HCT116 (cell line): Measurements from ENCODE around the gene PAPOLB. TPM values are rescaled to one million over a fixed set of nuclear protein-coding genes. Genes with fewer than 3 reads are reported as not detected.

ENCODE experiments used
- ATAC-seq: fragments of 200-7000 bp; cut with Tn5 transposase; 2 replicates; pipeline ENCODE4 v1.9.1; 2020; ENCODE audit warnings: mild to moderate bottlenecking, moderate library complexity
- BruUV-seq: library from RNA; stranded (reverse); fragments of 400-500 nt; replicated peaks from 2 replicates; lab custom pipeline; 2021; lab: Mats Ljungman, UMichigan
- CTCF ChIA-PET: fragments of 300-600 bp; sonication (Branson Sonifier 250); formaldehyde crosslinking; loops from one replicate; lab custom pipeline; 2021; ENCODE audit warnings: antibody characterized with exemption; lab: Charles Lee
- POLR2A ChIA-PET: fragments of 300-600, 350-600 bp; sonication (Branson Sonifier 250); formaldehyde crosslinking; loops from one replicate; lab custom pipeline; 2021; ENCODE audit warnings: antibody characterized with exemption; lab: Charles Lee
- RAD21 ChIA-PET, 2 experiments: fragments of 300-600 bp; sonication (Branson Sonifier 250); formaldehyde crosslinking; loops; one replicate each; lab custom pipeline; 2023; ENCODE audit warnings: low total read pairs in 2 of 2; ENCODE audit not compliant: uncharacterized antibody in 2 of 2, unreplicated experiment in 2 of 2, low non-redundant PET in 1 of 2; lab: Charles Lee
- DNase-seq: peaks from one replicate; pipeline ENCODE4 v3.0.0-alpha.2; 2010; ENCODE audit warnings: low read depth, low spot score
- H2AFZ ChIP-seq: fragments of 200-600 bp; shearing (Covaris generic), sonication (generic); 2 replicates; pipeline ENCODE4 v1.6.1; 2017; ENCODE audit warnings: low read depth, mixed run types, mixed read lengths, antibody characterized with exemption, low read length; ENCODE audit not compliant: poor library complexity, severe bottlenecking
- H3K27ac ChIP-seq: 2 replicates; pipeline ENCODE4 v1.5.1; 2012; ENCODE audit warnings: low read depth, low read length
- H3K27me3 ChIP-seq: fragments of 200-600 bp; sonication (generic); 2 replicates; pipeline ENCODE4 v1.6.1; 2016; ENCODE audit warnings: mixed run types, low read length, mixed read lengths; ENCODE audit not compliant: insufficient read depth
- H3K36me3 ChIP-seq, 2 experiments: fragments of 200-500 bp in 1 of 2; fragments of 200-600 bp in 1 of 2; sonication (Bioruptor generic) in 1 of 2; sonication (generic) in 1 of 2; 2 replicates each; pipeline versions ENCODE4 v1.5.1 to v1.6.1; 2014 to 2016; ENCODE audit warnings: low read length in 2 of 2, inconsistent platforms in 1 of 2, mixed read lengths in 1 of 2, mixed run types in 1 of 2; ENCODE audit not compliant: insufficient read depth in 2 of 2, control insufficient read depth in 1 of 2
- H3K4me1 ChIP-seq, 2 experiments: fragments of 200-600 bp in 1 of 2; sonication (generic) in 1 of 2; 2 replicates each; pipeline versions ENCODE4 v1.5.1 to v1.6.1; 2012 to 2017; ENCODE audit warnings: low read length in 2 of 2, inconsistent platforms in 1 of 2, mild to moderate bottlenecking in 1 of 2, mixed read lengths in 1 of 2, mixed run types in 1 of 2, moderate library complexity in 1 of 2; ENCODE audit not compliant: insufficient read depth in 2 of 2, control insufficient read depth in 1 of 2
- H3K4me2 ChIP-seq: fragments of 200-600 bp; sonication (generic); 2 replicates; pipeline ENCODE4 v1.6.1; 2017; ENCODE audit warnings: mixed run types, low read length, mixed read lengths
- H3K4me3 ChIP-seq, 2 experiments: fragments of 200-600 bp in 1 of 2; sonication (generic) in 1 of 2; replicated peaks in 1 of 2; 2 replicates each; pipeline ENCODE4 v1.5.1; 2011 to 2016; ENCODE audit warnings: low read length in 2 of 2, control low read depth in 1 of 2, low read depth in 1 of 2, mild to moderate bottlenecking in 1 of 2, mixed read lengths in 1 of 2, mixed run types in 1 of 2
- H3K79me2 ChIP-seq: fragments of 200-600 bp; sonication (generic); 2 replicates; pipeline ENCODE4 v1.6.1; 2017; ENCODE audit warnings: mild to moderate bottlenecking, mixed run types, low read length, moderate library complexity, mixed read lengths; ENCODE audit not compliant: insufficient read depth
- H3K9ac ChIP-seq: fragments of 200-600 bp; sonication (generic); 2 replicates; pipeline ENCODE4 v1.6.1; 2016; ENCODE audit warnings: low read length, mixed read lengths
- H3K9me2 ChIP-seq: fragments of 200-600 bp; sonication (generic), shearing (Covaris generic); 2 replicates; pipeline ENCODE4 v1.6.1; 2017; ENCODE audit warnings: mixed run types, mild to moderate bottlenecking, moderate library complexity; ENCODE audit not compliant: insufficient read depth
- H3K9me3 ChIP-seq, 2 experiments: fragments of 200-500 bp in 1 of 2; fragments of 200-600 bp in 1 of 2; sonication (Bioruptor generic) in 1 of 2; sonication (generic) in 1 of 2; 2 replicates each; pipeline ENCODE4 v1.6.1; 2014 to 2017; ENCODE audit warnings: low read length in 2 of 2, mixed read lengths in 2 of 2, inconsistent platforms in 1 of 2, low read depth in 1 of 2, mild to moderate bottlenecking in 1 of 2, mixed run types in 1 of 2, moderate library complexity in 1 of 2; ENCODE audit not compliant: control insufficient read depth in 1 of 2, insufficient read depth in 1 of 2
- H4K20me1 ChIP-seq: fragments of 200-600 bp; sonication (generic), shearing (Covaris generic); 2 replicates; pipeline ENCODE4 v1.6.1; 2017; ENCODE audit warnings: mixed run types, mild to moderate bottlenecking, moderate library complexity; ENCODE audit not compliant: insufficient read depth
- CBX3 ChIP-seq: IDR thresholded peaks from 2 replicates; pipeline ENCODE4 v1.6.1; 2012; ENCODE audit warnings: low read depth
- CTCF ChIP-seq, 3 experiments: fragments of 200-600 bp in 1 of 3; sonication (generic) in 1 of 3; IDR thresholded peaks in 2 of 3; conservative IDR thresholded peaks in 1 of 3; 2 replicates each; pipeline ENCODE4 v1.5.1; 2012 to 2017; ENCODE audit warnings: low read depth in 2 of 3, low read length in 2 of 3, antibody characterized with exemption in 1 of 3, borderline replicate concordance in 1 of 3, control low read depth in 1 of 3, mild to moderate bottlenecking in 1 of 3, mixed read lengths in 1 of 3, mixed run types in 1 of 3, moderate library complexity in 1 of 3; ENCODE audit not compliant: insufficient read depth in 1 of 3
- EGR1 ChIP-seq: IDR thresholded peaks from 2 replicates; pipeline ENCODE4 v1.6.1; 2012; ENCODE audit warnings: low read depth
- ELF1 ChIP-seq: IDR thresholded peaks from 2 replicates; pipeline ENCODE4 v1.6.1; 2012; ENCODE audit warnings: low read depth, borderline replicate concordance
- EZH2 ChIP-seq: fragments of 200-600 bp; sonication (generic); IDR thresholded peaks from 2 replicates; pipeline ENCODE4 v1.6.1; 2017; ENCODE audit warnings: antibody characterized with exemption, mixed run types
- EZH2phosphoT487 ChIP-seq: fragments of 200-600 bp; IDR thresholded peaks from 2 replicates; pipeline ENCODE4 v1.6.1; 2018; ENCODE audit warnings: antibody characterized with exemption, borderline replicate concordance
- FOSL1 ChIP-seq: IDR thresholded peaks from 2 replicates; pipeline ENCODE4 v1.6.1; 2012; ENCODE audit warnings: low read depth
- JUND ChIP-seq: IDR thresholded peaks from 2 replicates; pipeline ENCODE4 v1.6.1; 2012
- MAX ChIP-seq: IDR thresholded peaks from 2 replicates; pipeline ENCODE4 v1.6.1; 2012
- POLR2A ChIP-seq: IDR thresholded peaks from 2 replicates; pipeline ENCODE4 v1.7.0; 2011; ENCODE audit warnings: borderline replicate concordance; ENCODE audit not compliant: insufficient read depth, insufficient read length; ENCODE audit errors: extremely low read depth
- POLR2AphosphoS5 ChIP-seq: IDR thresholded peaks from 2 replicates; pipeline ENCODE4 v1.6.1; 2011; ENCODE audit warnings: mild to moderate bottlenecking, low read depth, low read length, moderate library complexity
- REST ChIP-seq: IDR thresholded peaks from 2 replicates; pipeline ENCODE4 v1.6.1; 2012; ENCODE audit warnings: low read depth
- SRF ChIP-seq: IDR thresholded peaks from 2 replicates; pipeline ENCODE4 v1.6.1; 2012; ENCODE audit warnings: low read depth
- TCF7L2 ChIP-seq: IDR thresholded peaks from 2 replicates; pipeline ENCODE4 v1.7.0; 2011; ENCODE audit warnings: borderline replicate concordance, inconsistent platforms; ENCODE audit not compliant: insufficient read depth, insufficient read length; ENCODE audit errors: extremely low read depth
- YY1 ChIP-seq: IDR thresholded peaks from 2 replicates; pipeline ENCODE4 v1.6.1; 2011; ENCODE audit warnings: low read length, low read depth, moderate library complexity, mild to moderate bottlenecking; ENCODE audit not compliant: insufficient replicate concordance; ENCODE audit errors: extremely low read depth
- ZBTB33 ChIP-seq: IDR thresholded peaks from 2 replicates; pipeline ENCODE4 v1.6.1; 2011; ENCODE audit warnings: mild to moderate bottlenecking, low read length, moderate library complexity; ENCODE audit not compliant: insufficient replicate concordance; ENCODE audit errors: extremely low read depth
- ZFX ChIP-seq: fragments of 450-650 bp; IDR thresholded peaks from 2 replicates; pipeline ENCODE4 v1.6.1; 2017
- ZNF274 ChIP-seq: fragments of 200-500 bp; sonication (Bioruptor generic); IDR thresholded peaks from 2 replicates; pipeline ENCODE4 v1.6.1; 2014; ENCODE audit warnings: mild to moderate bottlenecking, low read depth, low read length, inconsistent platforms
- intact Hi-C: fragments of 100-400 bp; cut with micrococcal nuclease; formaldehyde crosslinking; loops from 2 replicates; pipeline ENCODE4 v1.10.0; 2022
- total RNA-seq: library from RNA; stranded (reverse); gene quantifications from one replicate; pipeline ENCODE4 v1.2.1, GENCODE V29; 2021; ENCODE audit not compliant: unreplicated experiment

Gene PAPOLB
- total RNA-seq, 1 experiment from 2014 or later: 0.20 TPM

- intact Hi-C loops: no loop called here
- POLR2A ChIA-PET: no interaction called here
- CTCF ChIA-PET: no interaction called here
- Histone ChIP-seq H3K9me3 (no peaks in the 10 kb centered on the region), H3K27me3 (no peaks in the 10 kb centered on the region), H3K4me3 (no peak overlapping the region), H3K4me1 (no peaks in the 10 kb centered on the region)
- no peak for DNase-seq
- BruUV-seq: no TSS peak
- no peak for TF ChIP-seq ZBTB33
- TF ChIP-seq ELF1: no peak
- no peak for TF ChIP-seq REST
- no peak for TF ChIP-seq JUND
- no peak for TF ChIP-seq TCF7L2
- TF ChIP-seq YY1: no peak
- no peak for TF ChIP-seq SRF
- no peak for TF ChIP-seq MAX
- no peak for TF ChIP-seq EZH2phosphoT487
- no peak for TF ChIP-seq ZNF274
- TF ChIP-seq CBX3: no peak
- TF ChIP-seq CTCF (IDR thresholded peaks at IDR 0.05 in 2 of 3, conservative IDR thresholded peaks at IDR 0.05 in 1 of 3; ENCODE audit: borderline replicate concordance in 1 of 3, insufficient read depth in 1 of 3, low read depth in 2 of 3, low read length in 2 of 3): no peak
- no peak for TF ChIP-seq POLR2A
- TF ChIP-seq POLR2AphosphoS5: no peak
- no peak for TF ChIP-seq EGR1
- no peak for TF ChIP-seq EZH2
- no peak for TF ChIP-seq FOSL1
- no peak for TF ChIP-seq ZFX
- TF ChIP-seq, all 23 proteins: peak for 0
- Histone ChIP-seq H3K27ac (no peak overlapping the region), H3K79me2 (no peaks in the 10 kb centered on the region; the same call in 1 of the 2 replicates), H3K4me2 (no peak overlapping the region), H4K20me1 (no peaks in the 10 kb centered on the region), H3K9ac (no peak overlapping the region), H3K36me3 (no peaks in the 10 kb centered on the region), H3K9me2 (no peaks in the 10 kb centered on the region), H2AFZ (no peak overlapping the region)
- no peak for ATAC-seq
- RAD21 ChIA-PET: interaction anchor here in 1 of 2 experiments (0.6 kb wide), 1 partner anchor 204 kb away, joined by 7 read pairs; no protein-coding TSS in a partner anchor
These were observed 9.3 kb upstream of the PAPOLB start for GRCh38 chr7:4871056-4871680.
